PFSK-1 (cell line): ENCODE data around the gene NFIB.

Experiments used
- TAF1 ChIP-seq: IDR thresholded peaks from 2 replicates; pipeline ENCODE4 v1.6.1; 2012; ENCODE audit warnings: low read length, control low read depth, borderline replicate concordance; ENCODE audit not compliant: insufficient read depth
- TF ChIP-seq, protein P1 (sequence below), 2 experiments: IDR thresholded peaks; 2 replicates each; pipeline versions ENCODE4 v1.6.1 to v1.8.0; 2011 to 2012; ENCODE audit warnings: low read depth in 2 of 2, low read length in 2 of 2, control low read depth in 1 of 2, inconsistent platforms in 1 of 2, mild to moderate bottlenecking in 1 of 2, moderate library complexity in 1 of 2; ENCODE audit not compliant: insufficient read depth in 1 of 2

- TF ChIP-seq, protein P1, sequence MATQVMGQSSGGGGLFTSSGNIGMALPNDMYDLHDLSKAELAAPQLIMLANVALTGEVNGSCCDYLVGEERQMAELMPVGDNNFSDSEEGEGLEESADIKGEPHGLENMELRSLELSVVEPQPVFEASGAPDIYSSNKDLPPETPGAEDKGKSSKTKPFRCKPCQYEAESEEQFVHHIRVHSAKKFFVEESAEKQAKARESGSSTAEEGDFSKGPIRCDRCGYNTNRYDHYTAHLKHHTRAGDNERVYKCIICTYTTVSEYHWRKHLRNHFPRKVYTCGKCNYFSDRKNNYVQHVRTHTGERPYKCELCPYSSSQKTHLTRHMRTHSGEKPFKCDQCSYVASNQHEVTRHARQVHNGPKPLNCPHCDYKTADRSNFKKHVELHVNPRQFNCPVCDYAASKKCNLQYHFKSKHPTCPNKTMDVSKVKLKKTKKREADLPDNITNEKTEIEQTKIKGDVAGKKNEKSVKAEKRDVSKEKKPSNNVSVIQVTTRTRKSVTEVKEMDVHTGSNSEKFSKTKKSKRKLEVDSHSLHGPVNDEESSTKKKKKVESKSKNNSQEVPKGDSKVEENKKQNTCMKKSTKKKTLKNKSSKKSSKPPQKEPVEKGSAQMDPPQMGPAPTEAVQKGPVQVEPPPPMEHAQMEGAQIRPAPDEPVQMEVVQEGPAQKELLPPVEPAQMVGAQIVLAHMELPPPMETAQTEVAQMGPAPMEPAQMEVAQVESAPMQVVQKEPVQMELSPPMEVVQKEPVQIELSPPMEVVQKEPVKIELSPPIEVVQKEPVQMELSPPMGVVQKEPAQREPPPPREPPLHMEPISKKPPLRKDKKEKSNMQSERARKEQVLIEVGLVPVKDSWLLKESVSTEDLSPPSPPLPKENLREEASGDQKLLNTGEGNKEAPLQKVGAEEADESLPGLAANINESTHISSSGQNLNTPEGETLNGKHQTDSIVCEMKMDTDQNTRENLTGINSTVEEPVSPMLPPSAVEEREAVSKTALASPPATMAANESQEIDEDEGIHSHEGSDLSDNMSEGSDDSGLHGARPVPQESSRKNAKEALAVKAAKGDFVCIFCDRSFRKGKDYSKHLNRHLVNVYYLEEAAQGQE (IDR thresholded peaks at IDR 0.05; ENCODE audit: insufficient read depth in 1 of 2, low read depth in 2 of 2, low read length in 2 of 2): no peak
- TF ChIP-seq TAF1: no peak
Observed at GRCh38 chr9:14313378-14313940, 482 bp downstream of the NFIB start.
